Measurements from ENCODE around the gene MS4A18.
"Not testable (repeated sequence)": the region's sequence is repeated elsewhere in the genome, so short reads cannot be mapped to it uniquely, and the experiment has no call there.

The MS4A18 gene

GRCh38 chr11:60740573-60740972 is 16.1 kb downstream of the MS4A18 start:
- DNase-seq, result no peak

GRCh38 chr11:60741421-60741820 is 16.9 kb downstream of the MS4A18 start:
- DNase-seq, result no peak

- DNase-seq, result no peak
Observed at GRCh38 chr11:60743058-60743457, 18.5 kb downstream of the MS4A18 start.

GRCh38 chr11:60744114-60744513 is 19.6 kb downstream of the MS4A18 start:
- DNase-seq, result no peak

GRCh38 chr11:60747359-60747873 is 22.9 kb downstream of the MS4A18 start:
- no peak for DNase-seq

DNA sequence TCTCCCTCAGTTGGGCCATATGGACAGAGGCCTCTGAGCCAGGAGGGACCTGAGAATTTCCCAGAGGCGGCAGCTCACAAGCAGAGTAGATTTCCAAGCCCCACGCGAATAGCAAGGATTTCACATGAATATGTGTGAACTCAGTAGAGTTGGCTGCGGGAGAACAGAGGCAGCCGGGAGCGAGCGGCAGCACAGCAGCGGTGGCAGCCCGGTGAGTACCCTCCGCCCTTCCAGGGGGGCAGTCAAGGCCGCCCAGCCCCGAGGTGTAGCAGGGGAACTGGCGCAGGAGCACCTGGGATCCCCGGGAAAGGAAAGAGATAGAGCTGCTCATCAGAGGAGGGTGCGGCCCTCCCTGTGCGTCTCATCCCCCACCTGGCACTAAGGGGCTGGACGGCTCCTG is 23.7 kb downstream of the MS4A18 start:
- DNase-seq, result no peak

DNA sequence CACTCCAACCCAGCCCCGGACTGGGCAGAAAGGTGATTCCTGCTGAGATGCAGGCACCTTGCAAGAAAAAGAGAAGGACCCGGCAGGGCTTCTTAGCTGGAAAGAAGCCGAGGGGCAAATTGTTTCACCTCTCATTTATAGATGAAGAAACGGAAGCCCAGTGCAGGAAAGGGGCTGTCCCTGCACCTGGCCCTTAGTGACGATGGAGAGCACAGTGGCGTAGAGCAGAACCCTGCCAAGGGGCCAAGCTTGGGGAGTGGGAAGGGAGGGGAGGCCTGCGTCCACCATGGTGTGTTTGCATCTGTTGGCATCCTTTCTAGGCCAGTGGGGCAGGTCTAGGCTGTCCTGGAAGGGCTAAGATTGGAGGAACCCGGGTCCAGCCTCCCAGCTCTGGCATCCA is 24.3 kb downstream of the MS4A18 start:
- no peak for DNase-seq

GRCh38 chr11:60750911-60751310 is 26.4 kb downstream of the MS4A18 start:
- DNase-seq, result no peak

DNA sequence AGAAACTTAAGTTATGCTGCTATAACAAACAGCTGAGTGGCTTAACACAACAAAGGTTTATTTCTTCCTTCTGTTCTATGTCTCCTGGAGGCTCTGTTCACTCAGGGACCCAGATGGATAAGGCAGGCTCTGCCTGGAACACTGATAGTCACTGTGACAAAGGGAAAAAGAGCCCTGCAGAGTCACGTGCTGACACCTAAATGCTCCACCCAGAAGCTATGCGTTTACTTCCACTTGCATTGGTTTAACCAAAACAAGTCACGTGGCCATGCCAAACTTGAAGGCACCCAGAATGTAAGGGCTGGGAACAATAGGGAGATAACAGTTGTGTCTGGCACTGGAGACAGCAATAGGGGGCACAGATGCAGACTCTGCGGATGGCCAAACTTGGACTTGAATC is 28.8 kb downstream of the MS4A18 start:
- DNase-seq, result no peak

DNA sequence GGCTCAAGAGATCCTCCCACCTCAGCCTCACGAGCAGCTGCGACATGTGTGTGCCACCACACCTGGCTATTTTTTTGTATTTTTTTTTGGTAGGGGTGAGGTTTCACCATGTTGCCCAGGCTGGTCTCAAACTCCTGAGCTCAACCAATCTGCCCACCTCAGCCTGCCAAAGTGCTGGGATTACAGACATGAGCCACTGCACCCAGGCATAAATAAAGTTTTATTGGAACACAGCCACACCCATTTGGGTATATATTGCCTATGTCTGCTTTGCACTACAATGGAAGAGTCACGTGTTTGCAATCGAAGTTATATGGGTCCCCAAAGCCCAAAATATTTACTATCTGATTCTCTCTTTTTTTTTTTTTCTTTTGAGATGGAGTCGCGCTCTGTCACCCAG is 30.4 kb downstream of the MS4A18 start:
- no peak for DNase-seq

GRCh38 chr11:60756307-60757032 is 31.9 kb downstream of the MS4A18 start, which contains the start of gene MS4A15:
Gene MS4A15 (plus strand): TSS chr11:60756867. CDS start chr11:60763734, 6,867 bp downstream.
- DNase-seq, result peak; percentile 23 to 50

DNA sequence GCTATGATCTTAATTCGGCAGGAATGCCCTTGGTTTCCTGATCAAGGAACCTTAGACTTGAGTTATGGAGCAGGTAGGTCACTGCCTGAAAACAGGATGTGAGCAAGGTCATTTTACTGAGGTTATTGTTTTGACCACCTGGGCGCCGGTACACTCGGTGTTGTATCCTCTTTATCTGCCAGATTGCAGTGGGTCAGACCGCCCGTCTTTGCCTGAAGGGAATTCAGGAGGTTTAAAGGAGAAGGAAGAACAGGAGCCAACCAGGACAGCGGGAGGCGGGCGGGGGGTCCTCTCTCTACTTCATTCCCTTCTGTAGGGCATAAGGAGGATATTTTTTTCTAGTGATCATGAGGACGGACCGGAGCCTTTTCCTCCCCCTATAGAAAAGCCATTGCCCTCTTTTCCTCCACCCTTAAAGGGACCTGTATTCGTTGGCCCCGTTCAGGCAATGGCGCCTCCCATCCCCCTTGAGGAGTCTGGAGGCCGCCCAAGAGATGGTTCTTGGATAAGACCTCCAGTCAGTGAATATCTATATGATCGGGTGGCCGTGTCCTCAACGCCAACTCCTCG is 32.8 kb downstream of the MS4A18 start:
- no peak for DNase-seq

GRCh38 chr11:60758671-60759070 is 34.2 kb downstream of the MS4A18 start:
- DNase-seq, result not testable (repeated sequence)

DNA sequence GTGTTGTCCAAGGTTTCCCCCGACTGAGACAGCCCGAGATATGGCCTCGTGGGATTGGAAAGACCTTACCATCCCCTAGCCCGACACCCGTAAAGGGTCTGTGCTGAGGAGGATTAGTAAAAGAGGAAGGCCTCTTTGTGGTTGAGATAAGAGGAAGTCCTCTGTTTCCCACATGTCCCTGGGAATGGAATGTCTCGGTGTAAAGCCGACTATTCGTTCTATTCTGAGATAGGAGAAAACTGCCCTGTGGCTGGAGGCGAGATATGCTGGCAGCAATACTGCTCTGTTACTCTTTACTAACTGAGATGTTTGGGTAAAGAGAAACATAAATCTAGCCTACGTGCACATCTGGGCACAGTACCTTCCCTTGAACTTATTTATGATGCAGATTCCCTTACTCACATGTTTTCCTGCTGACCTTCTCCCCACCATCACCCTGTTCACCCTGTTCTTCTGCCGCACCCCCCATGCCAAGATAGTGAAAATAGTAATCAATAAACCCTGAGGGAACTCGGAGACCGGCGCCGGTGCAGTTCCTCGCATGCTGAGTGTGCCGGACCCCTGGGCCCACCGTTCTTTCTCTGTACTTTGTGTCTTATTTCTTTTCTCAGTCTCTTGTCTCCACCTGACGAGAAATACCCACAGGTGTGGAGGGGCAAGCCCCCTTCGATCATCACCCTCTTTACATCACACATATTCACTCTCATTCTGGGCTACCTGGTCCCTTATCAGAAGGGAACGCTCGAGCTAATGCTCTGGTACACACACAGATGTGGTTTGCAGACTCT is 35.1 kb downstream of the MS4A18 start:
- DNase-seq, result not testable (repeated sequence)

DNA sequence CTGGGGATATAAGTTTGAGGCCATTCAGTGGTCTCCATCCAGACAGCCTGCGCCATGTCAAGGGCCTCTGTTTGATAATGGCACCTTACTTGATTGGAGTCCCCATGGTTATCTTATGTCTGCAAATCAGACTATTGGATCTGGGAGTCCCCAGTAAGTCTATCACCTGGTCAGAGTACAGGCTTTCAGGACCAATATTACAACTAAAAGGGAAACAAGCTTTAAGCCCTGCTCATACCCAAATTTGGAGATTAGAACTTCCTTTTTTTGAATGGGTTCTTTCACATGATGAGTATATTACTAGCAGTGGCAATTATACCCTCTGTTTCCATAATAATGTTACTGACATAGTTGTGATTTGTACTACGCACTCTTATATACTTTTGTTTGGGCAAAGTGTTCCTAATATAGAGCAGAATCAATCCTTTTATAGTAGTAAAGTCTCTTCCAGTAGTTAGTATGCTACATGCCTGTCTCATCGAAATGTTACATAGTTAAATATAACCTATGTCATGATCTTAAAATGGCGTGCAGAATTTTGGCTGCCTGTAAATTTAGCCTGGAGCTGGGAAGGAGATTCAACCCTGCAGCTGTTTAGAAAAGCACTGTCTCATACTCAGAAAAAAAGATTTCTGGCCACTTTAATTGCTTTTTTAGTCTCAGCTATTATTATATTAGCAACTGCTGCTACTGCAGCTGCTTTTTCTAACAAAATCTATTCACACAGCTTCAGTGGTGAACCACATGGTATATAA is 37.1 kb downstream of the MS4A18 start:
- DNase-seq, result no peak

GRCh38 chr11:60762851-60763691 is 38.6 kb downstream of the MS4A18 start:
- peak; percentile 15 to 41 for DNase-seq

GRCh38 chr11:60763692-60764369 is 39.3 kb downstream of the MS4A18 start:
- DNase-seq, result peak in 1 of 2 experiments; percentile 11

DNA sequence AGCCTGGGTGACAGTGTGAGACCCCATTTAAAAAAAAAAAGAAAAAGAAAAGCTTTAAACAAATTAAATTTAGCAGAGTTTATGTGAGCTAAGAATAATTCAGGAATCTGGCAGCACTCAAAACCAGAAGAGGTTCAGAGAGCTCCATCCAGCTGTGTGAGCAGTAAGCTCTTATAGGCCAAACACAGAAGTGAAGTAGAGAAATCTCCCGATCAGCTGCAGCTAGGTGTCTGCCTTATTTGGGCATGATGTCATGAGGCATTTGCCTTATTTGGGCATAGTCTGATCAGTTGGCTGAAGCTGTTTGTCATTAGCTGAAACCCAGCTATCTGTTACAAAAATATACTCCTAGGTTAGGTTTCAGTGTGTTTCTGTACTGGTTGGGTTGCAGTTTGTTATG is 40.4 kb downstream of the MS4A18 start:
- DNase-seq, result no peak

- DNase-seq, result no peak
Observed at GRCh38 chr11:60765355-60765754, 40.8 kb downstream of the MS4A18 start.

- DNase-seq, result no peak
Observed at GRCh38 chr11:60766547-60766946, 42.0 kb downstream of the MS4A18 start.

DNA sequence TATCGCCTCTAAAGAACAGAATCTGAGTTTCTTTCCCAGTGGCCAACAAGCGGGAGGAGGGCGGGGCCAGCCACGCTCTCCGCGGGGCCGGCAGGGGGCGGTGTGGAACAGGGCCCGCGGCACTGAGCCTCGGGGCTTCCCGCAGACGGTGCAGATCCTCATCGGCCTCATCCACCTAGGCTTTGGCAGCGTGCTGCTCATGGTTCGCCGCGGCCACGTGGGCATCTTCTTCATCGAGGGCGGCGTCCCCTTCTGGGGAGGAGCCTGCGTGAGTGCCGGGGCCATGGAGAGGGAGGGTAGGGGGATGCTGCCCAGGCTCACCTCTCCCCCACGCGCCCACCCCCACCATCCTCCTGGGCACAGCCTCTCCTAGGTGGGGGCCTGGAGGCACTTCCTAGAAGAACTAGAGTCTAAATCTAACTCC is 42.9 kb downstream of the MS4A18 start:
- DNase-seq, result no peak

All from NCI-H524 (cell line).